ENCODE measurements around the gene PROM2. TPM values are rescaled to one million over a fixed set of nuclear protein-coding genes. Genes with fewer than 3 reads are reported as not detected.
"Not testable (repeated sequence)": the region's sequence is repeated elsewhere in the genome, so short reads cannot be mapped to it uniquely, and the experiment has no call there.

Gene PROM2
- total RNA-seq, 2 donors from 2014 or later: 3.5 to 10.0 TPM

DNA sequence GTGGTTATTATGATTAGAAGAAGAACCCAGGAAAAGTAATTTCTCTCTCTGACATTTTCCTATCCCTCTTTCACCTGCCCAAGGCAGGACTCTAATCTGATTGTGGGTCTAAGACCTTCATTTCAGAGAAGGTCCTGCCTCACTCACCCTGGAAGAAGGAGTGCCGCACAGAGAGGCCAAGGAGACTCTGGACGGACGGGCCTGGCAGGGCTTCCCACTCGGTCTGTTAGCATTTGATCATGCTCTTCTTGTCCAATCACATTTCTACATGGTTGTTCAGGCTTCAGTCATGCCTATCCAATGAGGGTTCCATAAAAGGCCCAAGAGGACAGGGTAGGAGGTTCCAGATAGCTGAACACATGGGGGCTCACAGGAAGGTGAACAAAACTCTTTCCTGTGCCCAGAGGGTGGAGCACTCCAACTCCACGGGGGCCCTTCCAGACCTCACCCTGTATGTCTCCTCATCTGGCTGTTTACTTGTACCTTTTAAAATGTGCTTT is 39.9 kb upstream of the PROM2 start:
- no peak for DNase-seq (ENCODE audit: low spot score)
- H3K27me3 ChIP-seq (replicated peaks; ENCODE audit: insufficient read depth): no peaks in the 10 kb centered on the region
- H3K4me3 ChIP-seq: no peak overlapping the region
- H3K9me3 ChIP-seq: peaks cover 33% of the 10 kb centered on the region
- no peaks in the 10 kb centered on the region for H3K36me3 ChIP-seq
- no peak for ATAC-seq (ENCODE audit: insufficient number of reproducible peaks, low FRiP score, low read depth)
- H3K4me1 ChIP-seq (ENCODE audit: control insufficient read depth in 1 of 2, low read depth in 2 of 2): no peaks in the 10 kb centered on the region
- TF ChIP-seq, protein P1, sequence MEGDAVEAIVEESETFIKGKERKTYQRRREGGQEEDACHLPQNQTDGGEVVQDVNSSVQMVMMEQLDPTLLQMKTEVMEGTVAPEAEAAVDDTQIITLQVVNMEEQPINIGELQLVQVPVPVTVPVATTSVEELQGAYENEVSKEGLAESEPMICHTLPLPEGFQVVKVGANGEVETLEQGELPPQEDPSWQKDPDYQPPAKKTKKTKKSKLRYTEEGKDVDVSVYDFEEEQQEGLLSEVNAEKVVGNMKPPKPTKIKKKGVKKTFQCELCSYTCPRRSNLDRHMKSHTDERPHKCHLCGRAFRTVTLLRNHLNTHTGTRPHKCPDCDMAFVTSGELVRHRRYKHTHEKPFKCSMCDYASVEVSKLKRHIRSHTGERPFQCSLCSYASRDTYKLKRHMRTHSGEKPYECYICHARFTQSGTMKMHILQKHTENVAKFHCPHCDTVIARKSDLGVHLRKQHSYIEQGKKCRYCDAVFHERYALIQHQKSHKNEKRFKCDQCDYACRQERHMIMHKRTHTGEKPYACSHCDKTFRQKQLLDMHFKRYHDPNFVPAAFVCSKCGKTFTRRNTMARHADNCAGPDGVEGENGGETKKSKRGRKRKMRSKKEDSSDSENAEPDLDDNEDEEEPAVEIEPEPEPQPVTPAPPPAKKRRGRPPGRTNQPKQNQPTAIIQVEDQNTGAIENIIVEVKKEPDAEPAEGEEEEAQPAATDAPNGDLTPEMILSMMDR (IDR thresholded peaks at IDR 0.05): no peak
- H3K27ac ChIP-seq: no peak overlapping the region

DNA sequence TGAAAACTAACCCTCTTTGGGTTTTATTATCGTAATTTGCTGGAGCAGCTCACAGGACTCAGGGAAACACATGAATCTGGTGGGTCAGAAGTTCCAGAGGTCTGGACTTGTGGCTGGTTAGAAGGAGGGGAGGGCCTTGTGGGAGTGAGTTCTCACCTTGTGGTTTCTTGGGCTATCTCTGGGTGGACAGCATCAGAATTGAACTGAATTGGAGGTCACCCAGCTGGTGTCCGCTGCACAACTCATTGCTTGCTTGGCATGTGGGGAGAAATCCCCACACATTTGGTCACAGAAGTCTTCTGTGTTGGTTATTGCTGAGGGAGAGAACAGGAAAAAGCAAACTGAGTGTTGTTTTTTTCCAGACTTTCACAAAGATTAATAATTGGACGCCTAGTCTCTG is 39.4 kb upstream of the PROM2 start:
- peaks cover 36% of the 10 kb centered on the region for H3K9me3 ChIP-seq
- no peaks in the 10 kb centered on the region for H3K36me3 ChIP-seq
- no peak overlapping the region for H3K4me3 ChIP-seq
- H3K4me1 ChIP-seq (ENCODE audit: control insufficient read depth in 1 of 2, low read depth in 2 of 2): no peaks in the 10 kb centered on the region
- DNase-seq (ENCODE audit: low spot score): no peak
- TF ChIP-seq, protein P1 (IDR thresholded peaks at IDR 0.05): no peak
- no peak for ATAC-seq (ENCODE audit: insufficient number of reproducible peaks, low FRiP score, low read depth)
- no peaks in the 10 kb centered on the region for H3K27me3 ChIP-seq (replicated peaks; ENCODE audit: insufficient read depth)
- H3K27ac ChIP-seq: no peak overlapping the region

DNA sequence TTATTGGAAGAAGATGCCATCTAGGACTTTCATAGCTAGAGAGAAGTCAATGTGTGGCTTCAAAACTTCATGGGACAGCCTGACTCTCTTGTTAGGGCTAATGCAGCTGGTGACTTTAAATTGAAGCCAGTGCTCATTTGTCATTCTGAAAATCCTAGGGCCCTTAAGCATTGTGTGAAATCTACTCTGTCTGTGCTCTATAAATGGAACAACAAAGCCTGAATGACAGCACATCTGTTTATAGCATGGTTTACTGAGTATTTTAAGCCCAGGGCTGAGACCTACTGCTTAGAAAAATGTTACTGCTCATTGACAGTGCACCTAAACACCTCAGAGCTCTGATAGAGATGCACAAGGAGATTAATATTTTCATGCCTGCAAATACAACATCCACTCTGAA is 36.1 kb upstream of the PROM2 start:
- no peaks in the 10 kb centered on the region for H3K36me3 ChIP-seq
- H3K4me3 ChIP-seq: no peak overlapping the region
- no peaks in the 10 kb centered on the region for H3K27me3 ChIP-seq (replicated peaks; ENCODE audit: insufficient read depth)
- ATAC-seq (ENCODE audit: insufficient number of reproducible peaks, low FRiP score, low read depth) (no peak), DNase-seq (ENCODE audit: low spot score) (no peak)
- no peaks in the 10 kb centered on the region for H3K4me1 ChIP-seq (ENCODE audit: control insufficient read depth in 1 of 2, low read depth in 2 of 2)
- H3K9me3 ChIP-seq: peaks cover 65% of the 10 kb centered on the region
- TF ChIP-seq, protein P1 (IDR thresholded peaks at IDR 0.05): no peak
- H3K27ac ChIP-seq: no peak overlapping the region

DNA sequence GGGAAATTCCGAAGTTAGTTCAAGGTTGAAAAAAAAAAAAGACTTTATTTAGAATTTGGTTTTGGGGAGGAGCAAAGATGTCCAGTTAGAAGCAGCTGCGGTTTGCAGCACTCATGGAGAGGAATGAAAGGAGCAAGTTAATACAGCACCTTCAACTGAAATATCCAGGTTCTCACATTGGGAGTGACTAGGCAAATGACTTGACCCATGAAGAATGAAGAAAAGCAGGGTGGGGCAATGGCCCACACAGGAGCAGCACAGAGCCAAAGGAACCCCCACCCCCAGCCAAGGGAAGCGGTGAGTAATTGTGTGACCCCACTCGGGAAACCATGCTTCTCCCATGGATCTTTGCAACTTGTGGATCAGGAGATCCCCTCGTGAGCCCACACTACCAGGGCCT is 34.2 kb upstream of the PROM2 start:
- H3K27me3 ChIP-seq (replicated peaks; ENCODE audit: insufficient read depth): no peaks in the 10 kb centered on the region
- DNase-seq (ENCODE audit: low spot score) (no peak), ATAC-seq (ENCODE audit: insufficient number of reproducible peaks, low FRiP score, low read depth) (no peak)
- H3K4me1 ChIP-seq (ENCODE audit: control insufficient read depth in 1 of 2, low read depth in 2 of 2): no peaks in the 10 kb centered on the region
- TF ChIP-seq, protein P1 (IDR thresholded peaks at IDR 0.05): no peak
- H3K4me3 ChIP-seq: no peak overlapping the region
- H3K36me3 ChIP-seq: no peaks in the 10 kb centered on the region
- H3K27ac ChIP-seq: no peak overlapping the region
- H3K9me3 ChIP-seq: peaks cover 60% of the 10 kb centered on the region

DNA sequence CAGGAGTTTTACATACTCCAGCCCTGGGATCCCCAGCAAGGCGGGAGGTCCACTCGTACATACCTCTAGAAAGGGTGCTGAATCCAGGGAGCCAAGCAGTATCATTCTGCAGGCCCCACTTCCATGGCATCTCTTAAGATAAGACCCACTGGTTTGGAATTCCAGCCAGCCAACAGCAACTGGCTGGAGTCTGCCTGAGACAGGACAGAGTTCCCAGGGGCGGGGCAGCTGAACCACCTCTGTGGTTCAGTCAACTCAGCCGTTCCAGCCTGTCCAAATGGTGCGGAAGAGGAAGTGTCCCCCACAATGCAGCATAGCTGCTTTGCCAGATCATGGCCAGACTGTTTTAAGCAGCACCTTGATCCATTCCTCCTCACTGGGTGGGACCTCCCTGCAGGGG is 33.7 kb upstream of the PROM2 start:
- TF ChIP-seq, protein P1 (IDR thresholded peaks at IDR 0.05): no peak
- Histone ChIP-seq H3K4me3 (no peak overlapping the region), H3K9me3 (peaks cover 60% of the 10 kb centered on the region), H3K4me1 (ENCODE audit: control insufficient read depth in 1 of 2, low read depth in 2 of 2) (no peaks in the 10 kb centered on the region), H3K27ac (no peak overlapping the region), H3K36me3 (no peaks in the 10 kb centered on the region), H3K27me3 (replicated peaks; ENCODE audit: insufficient read depth) (no peaks in the 10 kb centered on the region)
- DNase-seq (ENCODE audit: low spot score) (no peak), ATAC-seq (ENCODE audit: insufficient number of reproducible peaks, low FRiP score, low read depth) (no peak)

DNA sequence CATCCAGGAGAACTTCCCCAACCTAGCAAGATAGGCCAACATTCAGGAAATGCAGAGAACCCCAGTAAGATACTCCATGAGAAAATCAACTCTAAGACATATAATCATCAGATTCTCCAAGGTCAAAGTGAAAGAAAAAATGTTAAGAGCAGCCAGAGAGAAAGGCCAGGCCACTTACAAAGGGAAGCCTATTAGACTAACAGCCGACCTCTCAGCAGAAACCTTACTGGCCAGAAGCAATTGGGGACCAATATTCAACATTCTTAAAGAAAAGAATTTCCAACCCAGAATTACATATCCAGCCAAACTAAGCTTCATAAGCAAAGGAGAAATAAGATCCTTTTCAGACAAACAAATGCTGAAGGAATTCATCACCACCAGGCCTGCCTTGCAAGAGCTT is 32.2 kb upstream of the PROM2 start:
- H3K4me3 ChIP-seq; H3K4me1 ChIP-seq (ENCODE audit: control insufficient read depth in 1 of 2, low read depth in 2 of 2); ATAC-seq (ENCODE audit: insufficient number of reproducible peaks, low FRiP score, low read depth); DNase-seq (ENCODE audit: low spot score); H3K27ac ChIP-seq; H3K36me3 ChIP-seq; H3K27me3 ChIP-seq (replicated peaks; ENCODE audit: insufficient read depth): not testable (repeated sequence)
- peaks cover 69% of the 10 kb centered on the region for H3K9me3 ChIP-seq

All from thoracic aorta (tissue), 2 donors.